GM19238 (cell line): Measurements from ENCODE around the gene NCOA3.
"Not testable (repeated sequence)": the region's sequence is repeated elsewhere in the genome, so short reads cannot be mapped to it uniquely, and the experiment has no call there.

Source experiments
- DNase-seq: peaks from one replicate; pipeline ENCODE4 v3.0.0; 2011; ENCODE audit warnings: low spot score; ENCODE audit not compliant: insufficient read length

NCOA3 gene

DNA sequence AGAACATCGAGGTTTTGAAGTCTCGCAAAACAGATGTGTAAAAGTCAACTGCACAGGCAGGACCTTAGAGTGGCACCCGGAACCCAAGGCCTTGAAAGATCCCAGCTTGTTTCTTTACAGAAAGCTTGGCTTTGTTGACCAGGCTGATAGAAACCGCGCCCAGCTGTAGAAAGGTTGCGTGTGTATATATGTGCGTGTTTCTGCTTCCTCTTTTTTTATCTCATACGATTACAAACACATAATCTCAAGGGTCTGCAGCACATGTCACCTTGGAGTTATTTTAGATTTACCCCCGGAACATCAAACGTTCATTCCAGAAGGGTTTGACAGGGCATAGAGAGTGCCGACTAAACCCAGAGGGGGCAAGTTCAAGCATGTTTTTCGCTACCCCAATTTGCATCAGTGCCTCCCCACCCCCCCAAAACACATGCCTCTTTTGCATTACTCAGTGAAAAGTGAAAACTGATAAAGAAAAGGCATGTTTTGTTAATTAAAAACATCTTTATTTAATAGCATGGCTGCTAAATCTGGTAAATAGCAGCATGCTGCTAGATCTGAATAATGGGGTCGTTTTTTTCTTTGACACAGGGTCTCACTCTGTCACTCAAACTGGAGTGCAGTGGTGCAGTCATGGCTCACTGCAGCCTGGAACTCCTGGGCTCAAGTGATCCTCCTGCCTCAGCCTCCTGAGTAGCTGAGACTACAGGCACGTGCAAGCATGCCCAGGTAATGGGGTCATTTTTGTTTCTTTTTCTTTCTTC is 33.2 kb upstream of the NCOA3 start:
- peak; percentile 55 for DNase-seq

DNA sequence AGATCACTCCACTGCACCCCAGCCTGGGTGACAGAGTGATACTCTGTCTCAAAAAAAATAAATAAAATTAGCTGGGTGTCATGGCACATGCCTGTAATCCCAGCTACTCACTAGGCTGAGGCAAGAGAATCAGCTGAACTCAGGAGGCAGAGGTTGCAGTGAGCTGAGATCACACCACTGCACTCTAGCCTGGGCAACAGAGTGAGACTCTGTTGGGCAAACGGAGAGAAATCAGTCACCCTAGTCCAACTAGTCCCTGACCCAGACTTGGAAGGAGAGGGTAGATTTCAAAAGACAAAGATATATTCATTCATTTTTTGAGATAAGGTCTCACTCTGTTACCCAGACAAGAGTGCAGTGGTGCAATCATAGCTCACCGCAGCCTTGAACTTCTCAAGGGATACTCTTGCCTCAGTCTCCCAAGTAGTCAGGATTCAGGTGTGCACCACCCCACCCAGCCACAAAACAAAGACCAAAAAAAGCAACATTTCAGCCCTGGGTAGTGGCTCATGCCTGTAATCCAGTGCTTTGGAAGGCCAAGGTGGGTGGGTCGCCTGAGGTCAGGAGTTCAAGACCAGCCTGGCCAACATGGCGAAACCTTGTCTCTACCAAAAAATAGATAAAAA is 26.2 kb upstream of the NCOA3 start:
- no peak for DNase-seq

DNA sequence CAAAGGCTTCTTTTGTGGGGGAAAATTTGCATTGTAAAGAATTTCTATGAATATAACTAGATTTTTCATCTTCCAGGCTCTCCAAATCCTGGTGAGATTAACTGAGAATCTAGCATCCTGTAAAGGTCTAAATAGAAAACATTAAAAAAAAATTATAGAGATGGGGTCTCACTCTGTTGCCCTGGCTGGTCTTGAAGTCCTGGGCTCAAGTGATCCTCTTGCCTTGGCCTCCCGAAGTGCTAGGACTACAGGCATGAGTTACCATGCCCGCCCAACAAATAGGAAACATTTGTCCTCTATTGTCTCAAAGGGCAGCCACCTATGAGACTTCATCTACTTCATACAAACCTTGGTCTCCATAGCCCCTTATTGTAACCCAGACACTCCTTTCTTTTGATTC is 25.2 kb upstream of the NCOA3 start:
- DNase-seq: no peak

DNA sequence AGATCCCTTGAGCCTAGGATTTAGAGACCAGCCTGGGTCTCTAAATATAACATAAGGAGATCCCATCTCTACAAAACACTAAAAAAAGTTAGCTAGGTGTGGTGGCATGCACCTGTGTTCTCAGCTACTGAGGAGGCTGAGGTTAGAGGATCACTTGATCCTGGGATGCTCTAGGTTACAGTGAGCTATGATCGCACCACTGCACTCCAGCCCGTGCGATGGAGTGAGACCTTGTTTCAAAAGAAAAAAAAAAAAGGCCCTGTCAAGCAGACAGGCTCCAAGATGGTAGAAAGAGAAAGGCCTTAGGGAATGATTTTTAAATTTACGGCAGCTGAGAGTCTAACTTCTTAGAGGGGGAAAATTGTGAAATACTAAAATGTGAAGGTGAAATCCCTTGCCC is 22.6 kb upstream of the NCOA3 start:
- no peak for DNase-seq

DNA sequence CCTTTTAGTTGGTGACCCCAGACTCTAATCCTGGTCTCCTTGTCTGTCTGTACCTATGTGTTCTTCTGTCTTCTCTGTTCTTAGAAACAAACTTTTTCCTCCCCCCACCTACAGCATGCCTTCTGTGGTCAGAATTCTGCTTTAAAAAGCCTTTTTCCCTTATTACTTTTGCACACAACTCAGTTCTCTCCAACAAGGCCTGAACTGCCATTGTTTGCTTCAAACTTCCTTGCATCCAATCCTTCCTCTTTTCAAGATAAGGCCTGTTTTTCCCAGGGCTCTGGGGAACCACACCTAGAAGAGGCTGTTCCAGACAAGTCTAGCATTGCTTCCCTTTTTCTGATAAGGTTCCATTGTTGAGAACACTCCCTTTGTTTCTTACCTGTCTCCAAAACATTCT is 22.2 kb upstream of the NCOA3 start:
- no peak for DNase-seq

DNA sequence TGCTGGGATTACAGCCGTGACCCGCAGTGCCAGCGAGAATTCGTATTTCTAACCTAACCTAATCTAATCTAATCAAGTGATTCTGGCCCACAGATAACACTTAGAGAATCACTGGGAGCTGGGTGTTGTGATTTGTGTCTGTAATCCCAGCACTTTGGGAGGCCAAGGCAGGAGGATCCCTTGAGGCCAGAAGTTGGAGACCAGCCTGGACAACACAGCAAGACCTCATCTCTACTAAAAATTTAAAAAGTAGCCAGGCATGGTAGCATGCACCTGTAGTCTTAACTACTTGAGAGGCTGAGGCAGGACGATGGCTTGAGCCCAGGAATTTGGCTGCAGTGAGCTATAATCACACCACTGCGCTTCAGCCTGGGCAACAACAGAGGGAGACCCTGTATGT is 21.4 kb upstream of the NCOA3 start:
- DNase-seq: no peak

DNA sequence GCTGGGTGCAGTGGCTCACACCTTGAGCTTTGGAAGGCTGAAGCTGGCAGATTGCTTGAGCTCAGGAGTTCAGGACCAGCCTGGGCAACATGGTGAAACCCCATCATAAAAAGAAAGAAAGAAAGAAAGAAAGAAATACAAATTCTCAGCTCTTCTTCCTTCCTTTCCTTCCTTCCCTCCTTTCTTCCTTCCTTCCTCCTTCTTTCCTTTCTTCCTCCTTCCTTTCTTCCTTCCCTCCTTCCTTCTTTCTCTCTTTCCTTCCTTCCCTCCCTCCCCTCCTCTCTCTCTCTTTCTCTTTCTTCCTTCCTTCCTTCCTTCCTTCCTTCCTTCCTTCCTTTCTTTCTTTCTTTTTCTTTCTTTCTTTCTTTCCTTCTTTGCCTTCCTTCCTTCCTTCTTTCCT is 21.0 kb upstream of the NCOA3 start:
- no peak for DNase-seq

DNA sequence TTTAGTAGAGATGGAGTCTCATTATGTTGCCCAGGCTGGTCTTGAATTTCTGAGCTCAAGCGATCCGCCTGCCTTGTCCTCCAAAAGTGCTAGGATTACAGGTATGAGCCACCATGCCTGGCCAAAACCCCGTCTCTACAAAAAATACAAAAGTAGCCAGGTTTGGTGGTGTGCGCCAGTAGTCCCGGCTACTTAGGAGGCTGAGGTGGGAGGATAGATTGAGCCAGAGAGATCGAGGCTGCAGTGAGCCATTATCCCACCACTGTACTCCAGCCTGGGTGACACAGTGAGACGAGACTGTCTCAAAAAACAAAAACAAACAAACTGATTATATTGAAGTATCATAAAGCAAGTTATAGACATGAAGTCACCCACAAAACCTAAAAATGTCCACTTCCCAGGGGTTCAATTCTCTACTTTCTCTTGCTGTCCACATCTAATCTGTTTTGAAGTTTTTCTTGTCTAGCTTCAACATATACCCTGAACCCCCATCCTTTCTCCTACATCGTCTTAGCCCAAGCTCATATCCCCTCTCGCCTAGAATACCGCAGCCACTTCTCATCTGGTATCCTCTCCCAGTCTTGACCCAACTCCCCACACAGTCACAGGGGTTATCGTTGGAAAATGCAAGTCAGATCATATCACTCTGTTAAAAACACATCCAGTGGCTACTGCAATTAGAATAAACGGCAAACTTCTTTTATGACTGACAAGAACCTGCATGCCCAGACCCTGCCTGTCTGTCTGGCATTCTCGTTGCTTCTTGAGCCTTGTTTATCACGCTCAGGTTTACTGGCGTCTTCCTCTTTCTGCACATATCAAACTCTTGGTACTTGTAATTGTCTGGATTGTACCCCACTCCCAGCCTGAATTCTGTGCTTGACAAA is 20.1 kb upstream of the NCOA3 start:
- DNase-seq: no peak

DNA sequence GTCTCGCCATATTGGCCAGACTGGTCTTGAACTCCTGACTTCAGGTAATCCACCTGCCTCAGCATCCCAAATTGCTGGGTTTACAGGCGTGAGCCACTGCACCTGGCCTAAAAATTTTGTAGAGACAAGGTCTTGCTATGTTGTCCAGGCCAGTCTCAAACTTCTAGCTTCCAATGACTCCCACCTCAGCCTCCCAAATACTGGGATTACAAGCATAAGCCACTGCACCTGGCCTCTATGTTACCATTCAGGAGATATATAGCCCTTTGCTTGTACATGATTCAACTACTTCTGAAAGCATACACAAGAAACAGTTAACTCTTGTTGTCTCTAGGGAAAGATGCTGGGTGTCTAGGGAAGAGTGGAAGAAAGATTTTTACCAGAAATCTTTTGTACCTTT is 19.0 kb upstream of the NCOA3 start:
- no peak for DNase-seq

DNA sequence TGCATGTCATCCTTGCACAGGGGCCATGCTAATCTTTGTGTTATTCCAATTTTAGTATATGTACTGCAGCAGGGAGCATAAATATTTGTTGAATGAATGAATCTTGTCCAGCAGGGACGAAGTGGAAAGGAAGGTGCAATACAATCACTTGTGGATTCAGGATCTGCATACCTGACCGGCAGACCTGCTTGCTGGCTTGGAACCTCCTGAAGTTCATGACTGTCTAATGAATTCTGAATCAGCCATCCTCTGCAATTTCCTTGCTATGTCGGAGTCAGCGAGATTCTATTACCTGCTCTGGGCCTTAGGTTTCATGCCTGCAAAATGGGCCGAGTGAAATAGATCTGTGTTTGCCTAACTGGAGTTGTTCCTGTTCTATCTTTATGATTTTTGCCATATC is 17.4 kb upstream of the NCOA3 start:
- DNase-seq: no peak

DNA sequence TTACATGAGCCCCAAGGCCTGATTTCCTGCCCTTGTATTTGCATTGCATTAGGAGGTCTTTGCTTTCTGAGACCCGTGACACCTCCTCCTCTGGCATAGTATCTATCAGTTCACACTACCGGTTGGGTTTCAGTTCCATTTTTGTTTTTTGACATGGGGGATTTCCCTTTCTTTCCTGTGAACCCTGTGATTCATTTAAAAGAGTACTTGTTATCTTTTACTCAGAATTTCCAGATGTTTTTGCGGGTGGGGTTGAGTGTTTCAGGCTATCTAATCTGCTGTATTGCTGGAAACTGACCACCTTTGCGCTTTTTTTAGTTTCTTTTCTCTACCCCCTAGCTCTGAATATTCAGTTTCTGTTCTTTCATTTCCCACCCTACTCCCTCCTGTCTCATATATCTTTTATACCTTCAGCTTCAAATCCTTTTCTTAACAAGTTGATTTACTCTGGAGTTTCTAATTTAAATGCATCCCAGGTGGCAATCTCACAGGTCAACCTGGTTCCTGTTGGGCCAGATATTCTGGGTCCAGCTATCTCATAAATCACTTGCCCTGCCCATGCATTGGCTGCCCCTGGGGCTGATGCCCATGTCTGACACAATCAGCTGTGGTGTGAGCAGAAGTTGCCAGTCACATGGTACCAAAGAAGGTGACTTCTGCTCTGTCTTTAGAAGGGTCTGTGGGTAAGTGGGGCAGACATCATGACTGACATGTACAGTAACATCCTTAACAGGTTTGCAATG is 14.3 kb upstream of the NCOA3 start:
- peak; percentile 48 for DNase-seq

DNA sequence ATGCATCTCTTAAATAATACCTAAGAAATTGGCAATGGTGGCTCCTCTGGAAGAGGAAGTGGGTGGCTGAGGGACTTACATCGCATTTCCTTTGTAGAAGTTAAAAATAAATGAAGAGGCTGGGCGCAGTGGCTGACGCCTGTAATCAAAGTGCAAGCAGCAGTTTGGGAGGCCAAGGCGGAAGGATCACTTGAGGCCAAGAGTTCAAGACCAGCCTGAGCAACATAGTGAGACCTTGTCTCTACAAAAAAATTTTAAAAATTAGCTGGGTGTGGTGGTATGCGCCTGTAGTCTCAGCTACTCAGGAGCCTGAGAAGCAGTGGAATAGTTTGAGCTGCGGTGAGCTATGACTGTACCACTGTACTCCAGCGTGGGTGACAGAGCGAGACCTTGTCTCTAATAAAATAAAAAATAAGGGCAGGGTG is 12.2 kb upstream of the NCOA3 start:
- no peak for DNase-seq

DNA sequence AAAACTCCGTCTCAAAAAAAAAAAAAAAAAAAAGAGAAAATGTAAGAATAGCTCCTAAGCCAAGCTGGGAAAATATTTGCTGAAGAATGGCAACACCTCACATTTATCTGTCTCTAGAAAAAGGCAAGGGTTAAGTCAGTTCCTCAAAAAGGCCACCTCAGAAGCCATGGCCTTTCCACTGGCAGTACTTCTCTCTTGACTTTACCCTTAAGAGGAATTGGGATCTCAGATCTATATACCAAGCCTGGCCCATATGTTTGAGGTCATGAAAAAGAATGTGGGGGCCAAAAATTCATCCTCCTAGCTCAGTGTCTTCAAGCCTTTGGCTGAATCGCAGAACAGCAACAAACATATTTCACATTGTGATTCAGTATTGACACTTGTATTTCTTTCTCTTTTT is 10.9 kb upstream of the NCOA3 start:
- DNase-seq: no peak

DNA sequence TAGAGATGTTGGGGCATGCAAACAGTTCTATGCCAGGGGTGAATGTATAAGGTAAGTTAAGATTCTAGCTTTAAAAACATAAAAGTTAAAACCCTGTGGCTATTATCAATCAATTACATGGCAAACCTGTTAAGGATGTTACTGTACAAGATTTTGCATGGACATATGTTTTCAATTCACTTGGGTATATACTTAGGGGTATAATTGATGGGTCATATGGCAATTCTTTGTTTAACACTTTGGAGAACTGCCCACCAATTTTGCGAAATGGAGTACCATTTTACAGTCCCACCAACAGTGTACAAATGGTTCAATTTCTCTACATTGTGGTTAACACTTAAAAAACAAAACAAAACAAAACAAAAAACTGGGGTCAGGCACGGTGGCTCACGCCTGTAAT is 9.4 kb upstream of the NCOA3 start:
- no peak for DNase-seq

DNA sequence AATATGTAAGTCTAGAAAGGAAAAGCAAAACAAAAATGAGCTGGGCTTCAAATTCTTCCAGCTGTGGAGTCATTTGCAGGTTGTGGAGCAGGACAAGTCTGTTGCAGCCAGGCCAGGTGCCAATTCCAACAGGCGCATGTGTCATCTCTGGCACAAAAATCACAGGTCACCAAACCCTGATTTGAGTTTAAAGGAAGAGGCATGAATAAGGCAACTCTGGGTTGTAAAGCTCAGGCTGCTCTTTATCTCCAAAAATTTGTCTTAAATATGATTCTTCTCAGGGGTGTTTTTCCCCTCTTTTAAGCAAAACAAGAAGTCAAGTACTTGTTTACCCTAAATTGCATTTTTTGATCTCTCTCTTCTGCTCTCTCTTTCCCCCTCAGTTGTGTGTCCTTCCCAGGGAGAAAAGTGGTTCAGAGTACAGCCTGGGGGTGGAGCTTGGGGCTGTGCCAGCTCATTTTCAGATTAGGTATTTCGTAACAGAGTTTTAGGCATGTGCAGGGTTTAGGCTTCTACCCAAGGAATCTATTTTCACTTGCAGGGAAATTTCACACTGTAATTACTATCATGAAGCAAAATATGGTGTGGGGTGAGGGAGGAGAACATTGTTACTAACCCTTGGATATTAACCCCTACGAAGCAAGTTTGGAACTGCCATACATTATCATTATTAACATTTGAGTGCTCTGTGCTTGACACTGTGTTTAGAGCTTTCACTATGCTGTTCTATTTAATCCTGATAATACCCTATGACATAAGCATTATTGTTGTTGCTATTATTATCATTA is 8.3 kb upstream of the NCOA3 start:
- no peak for DNase-seq

DNA sequence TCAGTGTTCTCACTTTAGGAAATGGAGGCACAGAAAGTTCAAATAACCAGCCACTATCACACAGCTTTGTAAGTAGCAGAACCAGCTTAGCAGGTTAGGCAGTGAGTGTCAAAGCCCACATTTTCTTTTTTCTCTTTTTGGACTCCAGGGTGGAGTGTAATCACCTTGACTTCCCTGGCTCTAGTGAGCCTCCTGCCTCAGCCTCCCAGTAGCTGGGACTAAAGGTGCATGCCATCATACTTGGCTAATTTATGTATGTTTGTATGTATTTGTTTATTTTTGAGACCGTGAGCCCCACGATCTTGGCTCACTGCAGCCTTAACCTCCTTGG is 7.8 kb upstream of the NCOA3 start:
- no peak for DNase-seq

DNA sequence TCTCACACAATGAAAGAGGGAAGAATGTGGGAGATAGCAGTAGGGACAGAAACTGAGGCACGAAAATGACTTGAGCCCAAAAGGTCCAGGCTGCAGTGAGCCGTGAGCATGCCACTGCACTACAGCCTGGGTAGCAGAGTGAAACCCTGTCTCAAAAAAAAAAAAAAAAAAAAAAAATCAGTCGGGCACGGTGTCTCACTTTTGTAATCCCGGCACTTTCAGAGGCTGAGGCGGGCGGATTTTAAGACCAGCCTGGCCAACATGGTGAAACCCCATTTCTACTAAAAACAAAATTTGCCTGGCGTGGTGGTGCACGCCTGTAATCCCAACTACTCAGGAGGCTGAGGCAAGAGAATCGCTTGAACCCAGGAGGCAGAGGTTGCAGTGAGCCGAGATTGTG is 7.1 kb upstream of the NCOA3 start:
- not testable (repeated sequence) for DNase-seq

DNA sequence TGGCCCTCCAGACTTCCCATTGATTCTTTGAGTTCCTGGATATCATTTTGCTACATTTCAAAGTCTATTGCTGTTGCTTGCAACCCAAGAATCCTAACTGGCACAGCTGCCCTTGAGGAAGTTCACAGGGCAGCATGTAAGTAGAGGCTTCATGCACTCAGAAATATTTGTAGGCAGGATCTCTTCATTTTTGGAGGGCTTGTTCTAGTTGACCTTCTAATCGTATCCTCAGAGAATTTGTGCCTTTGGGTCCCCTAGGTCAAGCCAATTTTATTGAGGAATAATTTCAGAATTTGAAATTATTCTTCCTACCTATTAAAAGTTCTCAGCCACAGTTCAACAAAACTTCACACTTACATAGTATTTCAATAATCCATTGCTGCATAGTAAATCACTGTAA is 5.6 kb upstream of the NCOA3 start:
- no peak for DNase-seq

DNA sequence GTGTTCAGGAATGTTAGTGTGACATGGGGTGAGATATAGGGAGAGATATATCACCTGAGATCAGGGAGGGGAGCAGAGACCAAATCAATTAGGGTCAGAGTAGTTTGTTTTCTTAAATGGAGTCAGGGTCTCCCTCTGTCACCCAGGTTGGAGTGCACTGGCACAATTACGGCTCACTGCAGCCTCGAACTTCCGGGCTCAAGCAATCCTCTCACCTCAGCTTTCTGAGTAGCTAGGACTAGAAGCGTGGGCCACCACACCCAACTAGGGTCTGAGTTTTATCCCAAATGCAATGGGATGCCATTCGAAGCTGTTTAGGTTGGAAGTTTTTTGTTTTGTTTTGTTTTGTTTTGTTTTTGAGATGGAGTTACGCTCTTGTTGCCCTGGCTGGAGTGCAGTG is 3.1 kb upstream of the NCOA3 start:
- DNase-seq: no peak

DNA sequence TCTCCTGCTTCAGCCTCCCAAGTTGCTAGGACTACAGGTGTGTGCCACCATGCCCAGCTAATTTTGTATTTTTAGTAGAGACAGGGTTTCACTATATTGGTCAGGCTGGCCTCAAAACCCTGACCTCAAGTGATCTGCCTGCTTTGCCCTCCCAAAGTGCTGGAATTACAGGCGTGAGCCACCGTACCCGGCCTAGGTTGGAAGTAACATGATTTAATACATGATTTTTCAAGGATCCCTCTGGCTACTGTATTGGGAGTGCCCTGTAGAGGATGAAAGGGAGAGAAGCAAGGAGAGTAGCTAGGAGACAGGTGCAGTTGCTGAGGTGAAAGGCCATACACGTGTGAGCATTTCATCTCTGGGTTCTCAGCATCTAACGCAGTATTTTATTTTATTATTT is 2.6 kb upstream of the NCOA3 start:
- no peak for DNase-seq

DNA sequence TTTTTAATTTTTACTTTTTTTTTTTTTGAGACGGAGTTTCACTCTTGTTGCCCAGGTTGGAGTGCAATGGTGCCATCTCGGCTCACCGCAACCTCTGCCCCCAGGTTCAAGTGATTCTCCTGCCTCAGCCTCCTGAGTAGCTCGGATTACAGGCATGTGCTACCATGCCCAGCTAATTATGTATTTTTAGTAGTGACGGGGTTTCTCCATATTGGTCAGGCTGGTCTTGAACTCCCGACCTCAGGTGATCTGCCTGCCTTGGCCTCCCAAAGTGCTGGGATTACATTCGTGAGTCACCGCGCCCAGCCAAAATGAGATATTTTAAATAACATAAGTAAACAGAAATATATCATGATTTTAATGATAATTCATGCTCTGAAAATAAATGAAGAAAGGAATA is 1.6 kb upstream of the NCOA3 start:
- DNase-seq: not testable (repeated sequence)
